UCSD-AML1 (cell line): ENCODE measurements around the gene CSTF1.
"Not testable (repeated sequence)": the region's sequence is repeated elsewhere in the genome, so short reads cannot be mapped to it uniquely, and the experiment has no call there.

Experiments
- DNase-seq: peaks from one replicate; lab custom pipeline; 2025; ENCODE audit not compliant: unreplicated experiment; lab: John Stamatoyannopoulos, UW

CSTF1 gene

DNA sequence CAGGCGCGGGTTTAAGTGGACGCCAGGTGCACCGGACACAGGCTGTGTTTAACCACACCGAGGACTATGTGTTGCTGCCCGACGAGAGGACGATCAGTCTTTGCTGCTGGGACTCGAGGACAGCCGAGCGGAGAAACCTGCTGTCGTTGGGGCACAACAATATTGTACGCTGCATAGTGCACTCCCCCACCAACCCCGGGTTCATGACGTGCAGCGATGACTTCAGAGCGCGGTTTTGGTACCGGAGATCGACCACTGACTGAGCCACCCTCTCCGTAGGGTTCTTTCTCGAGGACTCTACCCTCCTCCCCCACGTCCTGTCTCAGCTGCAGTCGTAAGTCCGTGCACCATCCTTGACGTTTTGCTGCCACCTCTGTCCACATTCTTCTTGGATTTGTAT is 11.0 kb downstream of the CSTF1 start:
- no peak for DNase-seq

DNA sequence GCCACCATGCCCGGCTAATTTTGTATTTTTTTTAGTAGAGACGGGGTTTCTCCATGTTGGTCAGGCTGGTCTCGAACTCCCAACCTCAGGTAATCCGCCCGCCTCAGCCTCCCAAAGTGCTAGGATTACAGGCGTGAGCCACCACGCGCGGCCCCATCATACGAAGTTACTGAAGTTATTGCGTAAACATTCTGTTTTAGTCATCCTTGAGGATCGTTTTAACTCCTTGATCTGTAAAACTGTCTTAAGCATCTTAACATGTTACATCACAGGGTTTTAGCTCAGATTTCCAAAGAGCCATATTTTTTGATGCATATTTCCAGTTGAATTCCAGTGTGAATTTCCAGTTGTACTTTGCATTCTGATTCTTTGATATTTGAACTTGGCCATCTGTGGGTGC is 12.9 kb downstream of the CSTF1 start:
- not testable (repeated sequence) for DNase-seq

DNA sequence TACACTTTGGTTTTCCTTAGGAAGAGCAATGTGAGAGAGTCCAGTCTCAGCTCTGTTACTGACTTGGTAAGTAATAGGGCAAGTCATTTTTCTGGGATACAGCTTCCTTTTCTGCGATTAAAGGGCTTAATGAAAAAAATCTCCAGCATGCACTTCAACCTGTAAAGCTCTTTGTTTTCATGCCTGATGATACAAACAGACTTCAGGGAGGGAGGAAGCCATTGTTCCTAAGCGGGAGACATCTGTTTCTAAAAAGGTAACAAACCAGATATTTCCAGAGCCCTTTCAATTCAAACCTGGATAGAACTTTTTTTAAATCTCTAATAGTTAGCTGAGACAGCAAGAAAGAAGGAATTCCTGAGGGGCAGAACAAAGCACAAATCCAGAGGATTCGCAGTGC is 14.5 kb downstream of the CSTF1 start:
- no peak for DNase-seq

DNA sequence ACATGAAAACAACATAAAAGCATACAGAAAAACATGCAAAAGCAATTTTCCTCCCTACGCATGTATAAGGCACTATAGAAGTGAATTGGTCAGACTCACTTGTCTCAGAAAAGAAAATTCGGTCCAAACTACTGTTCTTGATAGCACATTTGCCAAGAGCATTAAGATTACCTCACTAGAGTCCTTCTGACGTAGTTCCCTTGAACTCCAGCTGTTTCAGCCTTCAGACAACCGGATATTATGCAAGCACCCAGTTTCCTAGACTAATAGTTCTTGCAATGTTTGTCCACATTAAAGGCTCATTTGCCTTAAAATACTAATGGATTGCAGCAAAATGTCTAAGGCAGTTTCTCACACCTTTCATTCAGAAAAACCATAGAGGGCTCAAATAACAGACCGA is 17.1 kb downstream of the CSTF1 start:
- no peak for DNase-seq

DNA sequence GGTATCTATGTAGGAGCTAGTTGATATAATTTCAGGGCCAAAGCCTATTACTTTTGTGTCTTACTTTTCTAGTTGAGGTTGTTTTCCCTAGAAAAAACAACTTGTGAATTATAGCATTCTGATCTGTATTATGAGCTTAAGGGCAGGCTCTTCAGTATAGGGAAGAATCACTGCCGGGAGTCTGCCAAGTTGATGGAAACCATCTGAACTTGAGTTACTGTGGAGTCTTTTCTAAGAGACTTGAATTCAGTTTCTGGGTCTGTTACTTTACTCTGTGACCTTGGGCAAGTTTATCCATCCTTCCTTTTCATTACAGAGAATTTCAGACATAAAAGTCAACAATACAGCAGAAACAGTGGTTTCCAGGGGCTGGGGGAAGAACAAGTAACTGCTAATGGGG is 17.5 kb downstream of the CSTF1 start:
- no peak for DNase-seq

DNA sequence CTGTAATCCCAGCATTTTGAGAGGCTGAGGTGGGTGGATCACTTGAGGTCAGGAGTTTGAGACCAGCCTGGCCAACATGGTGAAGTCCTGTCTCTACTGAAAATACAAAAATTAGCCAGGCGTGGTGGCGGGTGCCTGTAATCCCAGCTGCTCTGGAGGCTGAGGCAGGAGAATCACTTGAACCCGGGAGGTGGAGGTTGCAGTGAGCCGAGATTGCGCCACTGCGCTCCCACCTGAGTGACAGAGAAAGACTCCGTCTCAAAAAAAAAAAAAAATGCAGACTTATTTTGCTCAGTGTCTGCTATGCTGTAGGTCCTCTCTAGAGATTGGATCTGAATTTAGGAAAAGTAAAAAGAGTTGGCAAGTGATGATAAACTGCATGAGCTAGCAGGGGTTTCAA is 18.8 kb downstream of the CSTF1 start:
- DNase-seq: not testable (repeated sequence)

DNA sequence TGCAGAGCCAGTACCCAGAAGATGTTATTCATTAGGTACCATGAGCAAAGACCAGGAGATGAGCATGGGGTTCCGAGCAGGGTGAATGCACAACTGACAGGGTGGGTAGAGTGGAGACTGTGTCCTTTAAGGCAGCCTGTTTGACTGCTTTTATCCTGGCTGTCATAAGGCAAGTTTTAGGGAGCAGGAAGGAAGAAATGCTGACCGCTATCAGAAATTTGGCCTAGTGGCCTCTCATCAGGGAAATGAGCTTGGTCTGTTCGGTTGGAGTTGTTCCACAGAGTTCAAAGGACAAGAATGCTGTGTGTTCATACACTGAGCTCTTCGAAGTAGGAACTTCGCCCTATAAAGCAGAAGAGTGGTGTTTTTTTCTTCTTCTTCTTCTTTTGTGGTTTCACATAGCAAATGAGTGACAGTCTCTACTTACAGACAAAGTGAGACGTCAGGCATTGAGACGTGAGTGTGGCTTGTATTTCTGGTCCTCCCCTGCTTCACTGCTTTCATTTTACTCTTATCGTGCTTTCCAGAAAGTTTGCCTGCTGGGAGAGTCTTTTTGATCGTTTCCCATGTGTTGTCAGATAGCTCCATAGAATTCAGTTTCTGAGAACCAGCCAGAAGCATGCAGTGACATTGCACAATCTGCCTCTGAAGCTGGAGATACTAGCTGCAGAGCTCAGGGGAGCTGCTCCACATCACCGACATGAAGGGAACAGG is 19.5 kb downstream of the CSTF1 start, which contains the start of gene CASS4:
CASS4 (plus strand) TSS at position 502 of the 714 bp plus-strand sequence; CDS start at position 701, 199 bp downstream.
- peak; percentile 73 for DNase-seq

DNA sequence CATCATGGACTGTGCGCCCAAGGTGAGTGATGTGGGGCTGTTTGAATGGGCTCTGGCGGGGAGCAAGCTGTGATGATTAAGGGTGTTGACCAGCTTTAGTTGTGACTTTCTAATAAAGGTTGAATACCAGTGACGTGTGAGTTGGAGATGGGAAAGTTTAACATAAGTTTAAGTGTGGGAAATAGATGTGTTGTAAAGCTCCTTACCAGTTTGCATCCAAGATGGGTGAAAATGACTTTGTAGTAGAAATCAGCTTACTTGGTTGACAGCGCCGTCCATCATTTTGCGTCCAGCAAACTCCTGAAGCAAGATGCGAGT is 20.0 kb downstream of the CSTF1 start:
- DNase-seq: no peak

DNA sequence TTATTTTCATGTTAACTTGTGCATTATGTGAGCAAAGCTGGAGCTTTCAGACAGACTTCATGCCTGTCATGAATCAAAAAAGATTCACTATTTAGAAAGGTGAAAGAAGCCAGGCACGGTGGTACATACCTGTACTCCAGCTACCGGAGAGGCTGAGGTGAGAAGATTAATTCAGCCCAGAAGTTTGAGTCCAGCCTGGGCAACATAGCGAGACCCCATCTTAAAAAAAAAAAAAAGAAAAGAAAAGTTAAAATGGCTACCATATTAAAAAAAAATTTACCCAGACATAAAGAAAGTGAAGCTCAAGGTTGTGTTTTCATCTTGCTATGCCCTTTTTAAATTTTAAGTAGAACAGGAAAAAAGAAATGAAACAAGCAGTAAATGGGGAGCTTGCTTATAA is 20.5 kb downstream of the CSTF1 start:
- DNase-seq: no peak

DNA sequence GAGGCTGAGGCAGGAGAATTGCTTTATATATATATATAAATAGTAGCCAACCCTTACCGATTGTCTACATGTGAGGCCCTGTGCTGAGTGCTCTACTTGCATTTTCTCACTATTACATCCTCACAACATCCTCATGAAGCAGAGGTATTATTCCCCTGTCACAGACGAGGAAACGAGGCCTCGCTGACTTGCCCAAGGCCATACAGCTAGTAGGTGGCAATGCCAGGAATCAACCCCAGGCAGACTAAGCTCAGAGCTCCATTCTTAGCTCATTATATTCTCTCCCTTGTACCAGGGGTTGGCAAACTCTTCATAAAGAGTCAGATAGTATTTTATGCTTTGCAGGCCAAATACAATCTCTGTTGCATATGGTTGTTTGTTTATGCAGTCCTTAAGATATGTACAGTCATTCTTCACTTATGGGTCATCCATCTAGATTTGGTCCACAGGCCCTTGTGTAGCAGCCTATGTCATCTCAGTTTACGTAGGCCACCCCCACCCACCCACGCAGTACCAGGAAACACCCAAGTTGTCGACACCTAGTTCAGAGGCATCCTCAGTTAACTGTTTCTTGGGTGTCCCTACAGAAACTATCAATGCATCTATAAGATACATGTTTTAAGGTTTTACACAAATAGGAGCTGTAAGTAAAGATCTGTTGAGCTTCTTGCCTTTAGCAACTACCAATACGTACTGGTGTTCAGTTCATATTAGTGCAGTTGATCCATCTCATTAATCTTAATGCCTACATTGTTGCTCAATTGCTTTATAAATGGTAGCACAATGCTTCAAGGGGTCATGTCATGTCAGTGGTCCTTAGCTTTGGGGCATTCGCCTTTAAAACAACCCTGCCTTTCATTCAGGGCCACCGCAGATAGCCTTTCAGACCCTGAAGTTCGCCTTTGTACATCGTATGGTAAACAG is 22.7 kb downstream of the CSTF1 start:
- no peak for DNase-seq

DNA sequence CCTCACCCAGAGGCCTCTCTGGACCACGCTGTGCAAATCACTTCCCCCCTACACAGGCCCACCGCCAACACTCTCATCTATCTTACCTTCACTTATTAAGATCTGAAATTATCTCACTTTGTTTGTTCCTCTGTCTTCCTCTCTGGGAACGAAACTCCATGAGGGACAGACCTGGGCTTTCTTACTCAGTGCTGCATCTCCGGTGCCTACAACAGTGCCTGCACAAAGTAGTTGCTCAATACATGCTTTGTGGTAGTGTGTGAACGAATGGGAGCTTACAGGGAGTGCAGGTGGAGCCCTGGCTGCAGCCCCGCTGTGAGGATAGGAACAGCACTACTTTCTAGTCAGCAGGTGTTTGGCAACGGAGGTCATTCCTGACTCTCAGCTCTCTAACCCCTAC is 25.0 kb downstream of the CSTF1 start:
- no peak for DNase-seq

DNA sequence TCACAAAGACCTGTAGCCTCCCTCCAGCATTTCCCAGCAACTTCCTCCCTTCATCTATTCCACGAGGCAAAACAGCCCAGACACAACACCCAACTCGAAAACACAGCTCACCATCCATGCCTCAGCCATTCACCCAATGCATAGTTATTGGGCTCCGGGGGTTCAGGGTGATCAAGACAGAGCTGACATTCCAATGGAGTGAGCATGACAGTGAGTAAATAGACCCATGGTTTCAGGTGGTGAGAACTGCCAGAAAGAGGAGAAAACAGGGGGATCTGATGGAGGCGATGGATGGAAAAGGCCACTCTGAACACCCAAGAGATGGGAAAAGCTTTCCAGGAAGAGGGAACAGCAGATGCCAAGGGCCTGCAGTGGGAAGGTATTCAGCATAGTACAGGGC is 25.5 kb downstream of the CSTF1 start:
- no peak for DNase-seq

DNA sequence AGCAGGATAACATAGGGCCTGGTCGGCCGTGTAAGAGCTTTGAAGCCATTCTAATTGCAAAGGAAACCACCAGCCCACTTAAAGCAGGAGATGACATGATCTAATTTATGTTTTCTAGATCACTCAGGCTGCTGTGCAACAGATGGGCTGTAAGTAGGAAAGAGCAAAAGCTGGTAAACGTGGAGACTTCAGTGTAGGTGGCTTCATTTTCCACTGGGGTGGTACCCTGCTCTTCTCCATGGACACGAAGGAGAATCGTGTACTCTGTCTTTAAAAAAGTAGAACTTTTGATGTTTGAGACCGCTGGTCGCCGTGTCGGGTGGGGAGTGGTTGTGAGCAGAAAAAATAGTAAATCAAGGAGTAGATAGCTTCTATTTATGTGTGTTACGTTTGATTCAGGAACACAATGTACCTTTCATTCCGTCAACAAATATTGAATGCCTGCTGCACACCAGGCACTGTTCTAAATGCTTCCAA is 26.0 kb downstream of the CSTF1 start:
- DNase-seq: no peak

DNA sequence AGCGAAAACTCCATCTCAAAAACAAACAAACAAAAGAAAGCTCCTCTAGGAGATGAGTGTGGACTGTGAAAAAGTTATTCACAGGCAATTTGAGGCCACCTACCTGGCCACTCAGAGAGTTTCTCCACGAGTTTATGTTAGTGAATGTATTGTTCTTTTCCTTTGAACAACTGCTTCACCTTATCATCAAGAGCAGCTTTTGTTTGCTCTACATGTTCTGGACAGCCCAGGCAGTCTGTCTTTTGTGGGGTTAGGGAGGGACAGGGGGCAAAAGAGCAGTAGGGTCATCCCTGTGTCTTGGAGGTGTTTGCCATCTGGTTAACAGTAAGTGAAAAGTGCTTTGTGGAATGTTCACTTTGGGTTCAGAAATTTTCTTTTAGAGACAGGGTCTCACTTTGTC is 27.6 kb downstream of the CSTF1 start:
- DNase-seq: no peak

DNA sequence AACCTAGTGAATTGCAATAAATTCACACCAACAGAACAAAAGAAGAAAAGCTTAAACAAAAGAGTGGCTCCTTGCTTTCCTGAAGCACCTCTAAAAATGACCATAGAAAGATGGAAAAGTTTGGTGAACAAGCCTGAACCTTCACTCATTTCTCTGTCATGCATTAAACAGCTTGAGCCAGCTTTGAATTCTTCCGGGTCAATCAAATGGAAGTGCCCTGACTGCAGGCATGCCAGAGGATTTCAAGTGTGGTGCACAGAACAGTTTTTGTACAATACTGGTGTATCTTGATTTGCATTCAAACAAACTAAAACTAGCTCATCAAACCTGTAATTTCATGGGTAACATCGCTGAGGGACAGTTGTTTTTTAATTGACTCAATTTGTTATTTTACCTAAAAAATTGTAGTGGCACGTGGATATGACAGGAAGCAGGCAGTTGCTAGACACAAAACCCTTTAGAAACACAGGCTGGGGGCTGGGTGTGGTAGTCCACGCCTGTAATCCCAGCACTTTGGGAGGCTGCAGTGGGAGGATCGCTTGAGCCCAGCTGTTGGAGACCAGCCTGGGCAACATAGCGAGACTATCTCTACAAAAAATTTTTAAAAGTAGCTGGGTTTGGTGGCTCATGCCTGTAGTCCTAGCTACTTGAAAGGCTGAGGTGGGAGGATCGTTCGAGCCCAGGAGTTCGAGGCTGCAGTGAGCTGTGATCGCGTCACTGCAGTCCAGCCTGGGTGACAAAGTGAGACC is 28.7 kb downstream of the CSTF1 start:
- no peak for DNase-seq

DNA sequence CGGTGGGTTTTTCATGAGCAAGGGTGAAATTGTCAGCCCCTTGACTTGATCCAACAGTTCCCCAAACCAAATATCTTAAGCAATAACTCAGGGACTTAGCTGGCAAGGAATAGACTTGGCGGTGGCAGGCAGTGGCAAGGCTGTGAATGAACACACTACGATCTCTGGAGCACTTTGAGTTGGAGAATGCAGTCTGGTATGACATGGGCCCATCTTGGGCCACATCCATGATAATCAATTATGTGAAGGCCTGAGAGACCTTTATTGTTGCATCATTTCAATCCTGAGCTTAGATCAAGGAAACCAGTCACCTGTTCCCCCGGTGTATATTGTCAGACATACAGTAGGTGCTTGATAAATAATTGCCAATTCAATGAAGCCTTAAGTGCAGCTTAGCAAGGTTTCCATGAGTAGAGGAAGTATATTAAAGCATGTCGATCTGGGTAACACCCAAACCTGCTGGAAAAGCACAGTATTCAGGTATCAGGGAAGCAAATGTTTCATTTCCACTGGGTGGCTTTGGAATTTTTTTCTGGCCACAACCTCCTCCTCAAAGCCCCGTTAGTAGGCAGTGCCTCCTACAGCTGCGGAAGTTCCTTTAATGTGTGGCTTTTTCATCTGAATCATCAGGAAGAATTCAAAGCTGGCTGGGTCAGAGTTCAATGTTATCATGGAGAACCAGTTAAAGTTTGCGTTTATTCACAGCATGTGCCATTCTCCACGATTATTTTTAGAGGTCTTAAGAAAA is 29.8 kb downstream of the CSTF1 start:
- DNase-seq: no peak

DNA sequence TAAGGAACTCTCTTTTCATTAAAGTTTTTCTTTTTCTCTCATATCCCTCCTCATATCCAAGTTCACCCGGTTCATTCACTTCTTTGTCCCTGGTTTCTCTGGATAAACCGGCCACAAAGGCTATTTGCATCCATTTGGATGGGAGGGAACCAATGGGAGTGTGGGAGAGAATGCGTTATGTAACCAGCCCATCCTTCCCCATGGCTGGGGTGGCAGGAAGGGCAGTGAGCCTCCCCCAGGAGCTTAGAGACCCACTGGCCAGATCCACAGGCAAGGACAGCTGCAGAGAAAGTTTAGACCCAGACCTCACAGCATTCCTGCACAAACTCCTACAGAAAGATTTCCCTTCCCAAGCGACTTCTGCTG is 30.4 kb downstream of the CSTF1 start:
- DNase-seq: no peak

DNA sequence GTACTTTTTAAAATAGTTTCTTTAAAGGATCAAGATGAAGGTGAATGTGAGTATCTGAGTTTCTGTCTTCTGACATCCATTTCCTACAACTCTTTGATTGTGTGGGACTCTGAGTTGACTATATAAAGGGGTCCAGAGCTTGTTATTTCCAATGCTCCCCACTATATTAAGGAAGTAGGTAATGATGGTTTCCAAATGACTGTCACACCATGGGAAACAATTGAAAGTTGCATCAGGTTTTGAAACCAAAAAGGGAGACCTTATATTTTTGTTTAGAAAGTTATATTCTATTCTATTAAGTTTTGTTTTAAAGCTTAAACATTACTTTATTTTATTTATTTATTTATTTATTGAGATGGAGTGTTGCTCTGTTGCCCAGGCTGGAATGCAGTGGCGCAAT is 30.8 kb downstream of the CSTF1 start:
- no peak for DNase-seq

DNA sequence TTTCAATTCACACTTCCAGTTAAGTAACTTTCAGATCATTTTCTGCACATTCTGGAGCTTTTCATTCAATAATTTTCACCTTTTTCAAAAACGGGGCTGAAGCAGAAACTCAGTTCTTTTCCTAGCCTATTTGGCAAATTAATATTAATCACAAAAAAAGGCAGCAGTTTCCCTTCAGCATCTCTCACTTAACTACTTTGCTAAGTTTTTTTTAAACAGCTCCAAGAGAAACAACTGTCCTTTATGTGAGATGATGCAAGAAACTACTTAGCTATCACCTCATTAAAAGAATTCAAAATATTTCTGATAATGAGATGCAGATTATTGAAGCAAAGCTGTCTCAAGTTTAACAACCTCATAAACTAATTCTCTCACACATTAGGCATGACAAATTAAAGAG is 31.4 kb downstream of the CSTF1 start:
- DNase-seq: no peak

DNA sequence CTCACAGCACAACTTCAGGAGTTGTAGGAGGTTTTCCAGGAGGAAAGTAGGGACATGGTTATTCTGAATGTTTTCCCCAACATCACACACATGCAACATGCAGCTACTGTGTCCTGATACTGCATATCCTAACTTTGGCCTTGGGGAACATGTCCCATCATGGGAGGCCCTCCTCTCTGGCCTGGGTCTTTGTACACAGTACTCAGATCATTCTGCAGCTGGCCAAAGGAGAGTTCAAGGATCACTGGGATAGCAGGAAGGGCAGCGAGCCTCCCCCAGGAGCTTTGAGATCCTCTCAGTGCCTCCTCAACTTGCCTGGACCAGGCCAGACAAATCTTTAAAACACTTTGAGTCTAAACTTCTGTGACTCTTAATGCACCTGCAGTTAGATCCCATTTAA is 32.5 kb downstream of the CSTF1 start:
- no peak for DNase-seq

DNA sequence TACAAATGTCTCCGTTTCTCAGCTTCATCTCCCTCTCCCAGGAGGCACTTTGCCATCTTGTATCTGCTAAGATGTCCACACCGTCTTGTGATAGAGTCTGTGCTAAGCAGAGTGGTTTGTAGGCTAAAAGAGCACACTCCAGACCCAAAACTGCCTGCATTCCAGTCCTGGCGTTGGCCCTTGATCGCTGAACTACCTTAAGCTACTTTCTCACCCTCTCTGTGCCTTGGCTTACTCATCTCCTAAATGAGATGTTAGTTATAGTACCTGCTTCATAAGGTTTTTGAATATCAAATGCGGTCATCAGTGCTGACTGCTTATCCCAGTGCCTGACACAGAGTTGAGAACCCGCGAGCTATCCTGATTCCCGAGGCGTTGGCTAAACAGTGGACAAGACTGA is 33.6 kb downstream of the CSTF1 start:
- DNase-seq: no peak
